K562 (cell line): ENCODE results near the gene TCF25. TPM values are rescaled to one million over a fixed set of nuclear protein-coding genes. Genes with fewer than 3 reads are reported as not detected.

Experiments
- ARID2 ChIP-seq: fragments of 450-650 bp; IDR thresholded peaks from 2 replicates; pipeline ENCODE4 v1.6.1; 2017; ENCODE audit warnings: antibody characterized with exemption, mild to moderate bottlenecking
- CHCHD3 ChIP-seq: fragments of 250-450 bp; sonication (Bioruptor Pico); IDR thresholded peaks from 2 replicates; pipeline ENCODE4 v2.1.2; 2022; ENCODE audit warnings: mild to moderate bottlenecking
- HMG20B ChIP-seq: fragments of 250-450 bp; sonication (Bioruptor Pico); IDR thresholded peaks from 2 replicates; pipeline ENCODE4 v1.5.0; 2021; ENCODE audit warnings: mild to moderate bottlenecking
- MTA3 ChIP-seq: fragments of 450-650 bp; formaldehyde crosslinking; IDR thresholded peaks from 2 replicates; pipeline ENCODE4 v1.6.1; 2017; ENCODE audit warnings: mild to moderate bottlenecking, borderline replicate concordance
- REST ChIP-seq, 2 experiments: fragments of 450-650 bp; formaldehyde crosslinking in 1 of 2; IDR thresholded peaks; 2 replicates each; pipeline versions ENCODE4 v1.4.0 to v1.6.1; 2014 to 2020; ENCODE audit warnings: mild to moderate bottlenecking in 2 of 2, borderline replicate concordance in 1 of 2, low read depth in 1 of 2
- TOE1 ChIP-seq, 2 experiments: fragments of 450-650 bp in 1 of 2; sonication (generic) in 1 of 2; formaldehyde crosslinking in 1 of 2; IDR thresholded peaks; 2 replicates each; pipeline versions ENCODE4 v1.7.1 to v1.8.0; 2016 to 2022; ENCODE audit warnings: borderline replicate concordance in 2 of 2, mild to moderate bottlenecking in 2 of 2, antibody characterized with exemption in 1 of 2, inconsistent platforms in 1 of 2, low read depth in 1 of 2, missing genetic modification reagents in 1 of 2, moderate library complexity in 1 of 2
- ZNF592 ChIP-seq: fragments of 450-650 bp; IDR thresholded peaks from 2 replicates; pipeline ENCODE4 v1.6.1; 2017; ENCODE audit warnings: antibody characterized with exemption, mild to moderate bottlenecking
- ZNF76 ChIP-seq: fragments of 250-450 bp; sonication (Bioruptor Pico); IDR thresholded peaks from 2 replicates; pipeline ENCODE4 v1.4.0; 2020; ENCODE audit warnings: mild to moderate bottlenecking, moderate library complexity, borderline replicate concordance
- polyA plus RNA-seq, 8 experiments: library from polyadenylated mRNA; depleted of rRNA in 4 of 8; stranded (reverse) in 5 of 8; unstranded in 3 of 8; fragments of >200 nt; fragmentation: Nextera tagmentation in 2 of 8; fragmentation: Illumina TruSeq in 1 of 8; extraction: Ambion mirVana in 2 of 8; extraction: Trizol in 1 of 8; gene quantifications; 2 replicates each; pipeline versions ENCODE4 v1.2.1 to v1.2.3, GENCODE V29; 2011 to 2014; ENCODE audit warnings: inconsistent platforms in 1 of 8, missing spikeins in 1 of 8
- total RNA-seq, 7 experiments: library from RNA; depleted of rRNA in 6 of 7; stranded (reverse); fragments of >200 nt in 6 of 7; fragmentation: Illumina TruSeq in 2 of 7; extraction: Trizol in 2 of 7; gene quantifications; 2 replicates each; pipeline versions ENCODE4 v1.2.1 to v1.2.3, GENCODE V29; 2011 to 2021; ENCODE audit warnings: low replicate concordance in 1 of 7
- TF ChIP-seq, protein P1 (sequence below): sonication (generic); formaldehyde crosslinking; IDR thresholded peaks from 2 replicates; pipeline ENCODE4 v1.8.0; 2022; ENCODE audit warnings: missing genetic modification reagents, mild to moderate bottlenecking, moderate library complexity, borderline replicate concordance
- TF ChIP-seq, protein P2 (sequence below): sonication (generic); formaldehyde crosslinking; IDR thresholded peaks from 2 replicates; pipeline ENCODE4 v1.8.0; 2022; ENCODE audit warnings: missing genetic modification reagents, mild to moderate bottlenecking, borderline replicate concordance

The TCF25 gene
- total and polyA plus RNA-seq, 9 of the 15 experiments (the other 6 are each of a cell fraction or from before 2014, with no cell fraction given): 9.0 to 154 (median 83.8) TPM

- TF ChIP-seq REST (IDR thresholded peaks at IDR 0.05; ENCODE audit: borderline replicate concordance) (peak; percentile 90), REST (CRISPR knock-in tag; IDR thresholded peaks at IDR 0.05; ENCODE audit: low read depth) (no peak), ZNF592 (no peak), HMG20B (no peak), MTA3 (no peak), ARID2 (peak; percentile 90; the same call in 1 of the 2 replicates), CHCHD3 (no peak), TOE1 (IDR thresholded peaks at IDR 0.05; ENCODE audit: borderline replicate concordance) (peak; percentile 41; the same call in 1 of the 2 replicates), TOE1 (CRISPR knock-in tag; IDR thresholded peaks at IDR 0.05; ENCODE audit: borderline replicate concordance, low read depth) (0 out of 2 replicates have a peak, but pooled peaks have one; percentile 51), ZNF76 (CRISPR knock-in tag) (no peak)
- TF ChIP-seq, protein P1, sequence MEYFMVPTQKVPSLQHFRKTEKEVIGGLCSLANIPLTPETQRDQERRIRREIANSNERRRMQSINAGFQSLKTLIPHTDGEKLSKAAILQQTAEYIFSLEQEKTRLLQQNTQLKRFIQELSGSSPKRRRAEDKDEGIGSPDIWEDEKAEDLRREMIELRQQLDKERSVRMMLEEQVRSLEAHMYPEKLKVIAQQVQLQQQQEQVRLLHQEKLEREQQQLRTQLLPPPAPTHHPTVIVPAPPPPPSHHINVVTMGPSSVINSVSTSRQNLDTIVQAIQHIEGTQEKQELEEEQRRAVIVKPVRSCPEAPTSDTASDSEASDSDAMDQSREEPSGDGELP: peak; percentile 74
- TF ChIP-seq, protein P2, sequence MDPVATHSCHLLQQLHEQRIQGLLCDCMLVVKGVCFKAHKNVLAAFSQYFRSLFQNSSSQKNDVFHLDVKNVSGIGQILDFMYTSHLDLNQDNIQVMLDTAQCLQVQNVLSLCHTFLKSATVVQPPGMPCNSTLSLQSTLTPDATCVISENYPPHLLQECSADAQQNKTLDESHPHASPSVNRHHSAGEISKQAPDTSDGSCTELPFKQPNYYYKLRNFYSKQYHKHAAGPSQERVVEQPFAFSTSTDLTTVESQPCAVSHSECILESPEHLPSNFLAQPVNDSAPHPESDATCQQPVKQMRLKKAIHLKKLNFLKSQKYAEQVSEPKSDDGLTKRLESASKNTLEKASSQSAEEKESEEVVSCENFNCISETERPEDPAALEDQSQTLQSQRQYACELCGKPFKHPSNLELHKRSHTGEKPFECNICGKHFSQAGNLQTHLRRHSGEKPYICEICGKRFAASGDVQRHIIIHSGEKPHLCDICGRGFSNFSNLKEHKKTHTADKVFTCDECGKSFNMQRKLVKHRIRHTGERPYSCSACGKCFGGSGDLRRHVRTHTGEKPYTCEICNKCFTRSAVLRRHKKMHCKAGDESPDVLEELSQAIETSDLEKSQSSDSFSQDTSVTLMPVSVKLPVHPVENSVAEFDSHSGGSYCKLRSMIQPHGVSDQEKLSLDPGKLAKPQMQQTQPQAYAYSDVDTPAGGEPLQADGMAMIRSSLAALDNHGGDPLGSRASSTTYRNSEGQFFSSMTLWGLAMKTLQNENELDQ (CRISPR knock-in tag): no peak
Measured at GRCh38 chr16:89860747-89861304, 12.6 kb upstream of the TCF25 start (continued).
